VCaP (cell line): Measurements from ENCODE around the gene DLG3.
"Not testable (repeated sequence)": the region's sequence is repeated elsewhere in the genome, so short reads cannot be mapped to it uniquely, and the experiment has no call there.

Experiments used
- H3K27ac ChIP-seq: fragments of 450-650 bp; 2 replicates; pipeline ENCODE4 v1.5.1; 2017
- CTCF ChIP-seq: fragments of 450-650 bp; conservative IDR thresholded peaks from 2 replicates; pipeline ENCODE4 v1.5.1; 2017; ENCODE audit warnings: mild to moderate bottlenecking, moderate library complexity

Gene DLG3

GRCh38 chrX:70444326-70444945 lies at the start of gene DLG3:
Gene DLG3, plus strand, starts transcription at chrX:70444835. Its CDS starts 367 bp downstream, at chrX:70445202.
- TF ChIP-seq CTCF = no peak
- no peak within 1 kb of the TSS for H3K27ac ChIP-seq

- TF ChIP-seq CTCF = no peak
- no peak overlapping the region for H3K27ac ChIP-seq
Measured at GRCh38 chrX:70398899-70399298, 45.7 kb upstream of the DLG3 start.

- H3K27ac ChIP-seq = not testable (repeated sequence)
Measured at GRCh38 chrX:70400181-70400580, 44.5 kb upstream of the DLG3 start.

- no peak for TF ChIP-seq CTCF
- H3K27ac ChIP-seq = no peak overlapping the region
Measured at GRCh38 chrX:70402721-70403120, 41.9 kb upstream of the DLG3 start.

GRCh38 chrX:70405003-70405402 lies 39.6 kb upstream of the DLG3 start:
- H3K27ac ChIP-seq = no peak overlapping the region
- TF ChIP-seq CTCF = no peak

GRCh38 chrX:70410921-70411320 lies 33.7 kb upstream of the DLG3 start:
- no peak for TF ChIP-seq CTCF
- no peak overlapping the region for H3K27ac ChIP-seq

- no peak for TF ChIP-seq CTCF
- no peak overlapping the region for H3K27ac ChIP-seq
Measured at GRCh38 chrX:70411475-70411874, 33.2 kb upstream of the DLG3 start.

GRCh38 chrX:70421618-70422017 lies 23.0 kb upstream of the DLG3 start:
- no peak for TF ChIP-seq CTCF

More at GRCh38 chrX:70421618-70422017, 23.0 kb upstream of the DLG3 start:
- H3K27ac ChIP-seq = no peak overlapping the region
